ENCODE results near the gene AGER.

DNA sequence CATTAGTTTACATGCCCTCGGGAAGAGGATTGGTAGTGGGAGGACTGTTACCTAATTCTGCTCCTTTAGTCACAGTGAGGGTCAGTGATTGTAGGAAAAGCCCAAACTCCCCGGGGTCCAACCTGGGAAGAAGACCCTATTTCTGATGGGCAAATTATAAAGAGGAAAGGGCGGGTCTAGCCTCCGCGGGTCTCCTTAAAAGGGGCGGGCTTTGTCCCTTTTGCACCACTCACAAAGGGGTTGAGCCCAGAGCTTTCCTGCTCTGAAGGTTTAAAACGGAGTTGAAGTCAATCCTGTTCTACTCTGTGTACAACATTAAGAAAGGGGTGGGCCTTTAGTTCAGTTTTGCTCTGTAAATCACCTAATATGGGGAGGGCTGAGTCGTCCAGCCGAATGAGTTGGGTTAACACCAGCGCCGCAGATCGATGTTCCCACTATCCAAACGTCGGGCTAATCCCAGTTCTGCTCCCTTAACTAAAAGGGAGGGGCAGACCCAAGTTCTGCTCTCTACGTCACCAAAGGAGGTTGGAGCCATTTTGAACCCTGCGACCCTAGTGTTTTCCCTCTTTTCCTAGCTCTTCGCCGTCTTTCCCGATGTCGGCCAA lies 6.8 kb downstream of the AGER start:
- no peak for TF ChIP-seq ZC3H10 (CRISPR knock-in tag; IDR thresholded peaks at IDR 0.05)
- no peak for TF ChIP-seq ZFP3 (CRISPR knock-in tag; IDR thresholded peaks at IDR 0.05)
